Stomach (tissue), 9 donors: ENCODE measurements around the gene SP100. TPM values are rescaled to one million over a fixed set of nuclear protein-coding genes. Genes with fewer than 3 reads are reported as not detected.

ENCODE experiments used
- DNase-seq, 2 donors: peaks; one replicate each; pipeline versions ENCODE4 v3.0.0 to v3.0.0-alpha.2; 2013 to 2019
- H3K27ac ChIP-seq, 5 donors: fragments of 200-600 bp in 4 of 5; sonication (generic) in 4 of 5; one replicate each; pipeline ENCODE4 v1.5.1; 2013 to 2019; ENCODE audit warnings: mild to moderate bottlenecking in 1 of 5, moderate library complexity in 1 of 5
- H3K27me3 ChIP-seq, 3 donors: fragments of 200-600 bp; sonication (generic); one replicate each; pipeline ENCODE4 v1.5.1; 2017 to 2019; ENCODE audit warnings: mixed run types in 1 of 3
- H3K36me3 ChIP-seq, 4 donors: fragments of 200-600 bp; sonication (generic); 1 replicate in 3 of 4; 2 replicates in 1 of 4; pipeline ENCODE4 v1.5.1; 2016 to 2019
- H3K4me1 ChIP-seq, 4 donors: fragments of 200-600 bp; sonication (generic); one replicate each; pipeline ENCODE4 v1.5.1; 2016 to 2019
- H3K4me3 ChIP-seq, 4 donors: fragments of 200-600 bp; sonication (generic) in 3 of 4; one replicate each; pipeline ENCODE4 v1.5.1; 2016 to 2019; ENCODE audit warnings: mild to moderate bottlenecking in 1 of 4
- H3K9me3 ChIP-seq, 4 donors: fragments of 200-600 bp; sonication (generic); one replicate each; pipeline ENCODE4 v1.5.1; 2016 to 2019
- EP300 ChIP-seq: sonication (generic); formaldehyde crosslinking; IDR thresholded peaks from one replicate; pipeline ENCODE4 v1.6.1; 2017; ENCODE audit warnings: antibody characterized with exemption
- POLR2A ChIP-seq, 4 donors: fragments of 450-650 bp; IDR thresholded peaks; one replicate each; pipeline ENCODE4 v1.6.1; 2016; ENCODE audit warnings: antibody characterized with exemption in 4 of 4, control low read depth in 2 of 4, mild to moderate bottlenecking in 1 of 4, moderate library complexity in 1 of 4
- POLR2AphosphoS5 ChIP-seq, 3 donors: sonication (generic); formaldehyde crosslinking; IDR thresholded peaks; one replicate each; pipeline ENCODE4 v1.6.1; 2016; ENCODE audit warnings: antibody characterized with exemption in 3 of 3
- WGBS, 5 donors: extraction: QIAGEN DNeasy Blood & Tissue Kit in 3 of 5; methylation state at CpG; one replicate each; pipeline versions ENCODE4 v1.1.5 to v1.1.7; 2013 to 2018; 5-methylcytosine and 5-hydroxymethylcytosine counted together
- intact Hi-C: fragments of 100-400 bp; cut with DNase I; formaldehyde crosslinking; loops from one replicate; pipeline ENCODE4 v1.15.1; 2023; ENCODE audit warnings: low total_unique reads
- polyA plus RNA-seq, 3 donors: library from polyadenylated mRNA; stranded (reverse); fragments of 200-250 nt; gene quantifications; one replicate each; pipeline ENCODE4 v1.2.3, GENCODE V29; 2013
- total RNA-seq, 5 donors: library from RNA; depleted of rRNA; stranded (reverse); fragments of >200 nt; gene quantifications; one replicate each; pipeline versions ENCODE4 v1.1.0 to v1.2.3, GENCODE V29; 2014 to 2016
- TF ChIP-seq, protein P1 (sequence below), 7 experiments: fragments of 450-650 bp in 4 of 7; fragments of 200-600 bp in 3 of 7; sonication (generic) in 3 of 7; IDR thresholded peaks; one replicate each; pipeline ENCODE4 v1.5.1; 2016 to 2019; ENCODE audit warnings: antibody characterized with exemption in 7 of 7, control low read depth in 2 of 7, mild to moderate bottlenecking in 1 of 7
- donor health status: healthy with polysubstance abuse.
- donor health status: Bipolar disorder and iron deficiency.
- donor health status: healthy.

SP100 gene
- total and polyA plus RNA-seq, 8 donors, result 11.0 to 168 (median 67.6) TPM

- 76 to 82% (median 78%) methylated on average over 5 of the region's 5 CpGs for WGBS, 5 donors
- H3K4me3 ChIP-seq, result no peak overlapping the region
- no peak overlapping the region for H3K27ac ChIP-seq
- H3K9me3 ChIP-seq, result no peaks in the 10 kb centered on the region
- TF ChIP-seq POLR2AphosphoS5 (IDR thresholded peaks at IDR 0.05) (no peak), EP300 (no peak), POLR2A (IDR thresholded peaks at IDR 0.05) (no peak)
- TF ChIP-seq, protein P1, sequence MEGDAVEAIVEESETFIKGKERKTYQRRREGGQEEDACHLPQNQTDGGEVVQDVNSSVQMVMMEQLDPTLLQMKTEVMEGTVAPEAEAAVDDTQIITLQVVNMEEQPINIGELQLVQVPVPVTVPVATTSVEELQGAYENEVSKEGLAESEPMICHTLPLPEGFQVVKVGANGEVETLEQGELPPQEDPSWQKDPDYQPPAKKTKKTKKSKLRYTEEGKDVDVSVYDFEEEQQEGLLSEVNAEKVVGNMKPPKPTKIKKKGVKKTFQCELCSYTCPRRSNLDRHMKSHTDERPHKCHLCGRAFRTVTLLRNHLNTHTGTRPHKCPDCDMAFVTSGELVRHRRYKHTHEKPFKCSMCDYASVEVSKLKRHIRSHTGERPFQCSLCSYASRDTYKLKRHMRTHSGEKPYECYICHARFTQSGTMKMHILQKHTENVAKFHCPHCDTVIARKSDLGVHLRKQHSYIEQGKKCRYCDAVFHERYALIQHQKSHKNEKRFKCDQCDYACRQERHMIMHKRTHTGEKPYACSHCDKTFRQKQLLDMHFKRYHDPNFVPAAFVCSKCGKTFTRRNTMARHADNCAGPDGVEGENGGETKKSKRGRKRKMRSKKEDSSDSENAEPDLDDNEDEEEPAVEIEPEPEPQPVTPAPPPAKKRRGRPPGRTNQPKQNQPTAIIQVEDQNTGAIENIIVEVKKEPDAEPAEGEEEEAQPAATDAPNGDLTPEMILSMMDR (IDR thresholded peaks at IDR 0.05), result no peak
- no peaks in the 10 kb centered on the region for H3K27me3 ChIP-seq
- intact Hi-C loops, result no loop called here
- DNase-seq, result no peak
- no peaks in the 10 kb centered on the region for H3K36me3 ChIP-seq
- H3K4me1 ChIP-seq, result no peaks in the 10 kb centered on the region
These were observed 166.9 kb downstream of the SP100 start for GRCh38 chr2:230582851-230583283.

DNA sequence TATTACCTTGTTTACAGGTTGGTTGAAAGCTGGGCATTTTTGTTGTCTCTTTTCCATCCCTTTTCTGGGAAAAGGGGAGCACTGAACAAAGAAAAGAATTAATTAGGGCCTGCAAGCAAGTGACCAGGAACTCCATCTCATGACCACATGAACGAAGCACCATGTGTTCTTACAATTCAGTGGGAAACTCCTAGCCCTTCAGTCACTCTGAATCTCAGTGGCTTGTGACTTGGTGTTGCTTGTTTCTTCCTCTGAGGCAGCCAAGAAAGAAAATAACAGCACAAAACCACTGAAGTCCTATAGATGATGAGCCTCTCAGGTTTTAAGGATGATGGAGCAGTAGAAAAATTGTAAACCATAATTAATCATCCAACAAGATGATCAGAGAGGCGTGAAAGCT is 167.6 kb downstream of the SP100 start:
- no peaks in the 10 kb centered on the region for H3K27me3 ChIP-seq
- H3K4me3 ChIP-seq, result no peak overlapping the region
- intact Hi-C loops, result no loop called here
- H3K27ac ChIP-seq, result no peak overlapping the region
- no peaks in the 10 kb centered on the region for H3K9me3 ChIP-seq
- no peaks in the 10 kb centered on the region for H3K36me3 ChIP-seq
- no peak for DNase-seq
- no peaks in the 10 kb centered on the region for H3K4me1 ChIP-seq
- WGBS, 5 donors, result 65 to 80% (median 77%) methylated on average over 2 of the region's 2 CpGs
- TF ChIP-seq POLR2A (IDR thresholded peaks at IDR 0.05) (no peak), EP300 (no peak), POLR2AphosphoS5 (IDR thresholded peaks at IDR 0.05) (no peak)
- TF ChIP-seq, protein P1 (IDR thresholded peaks at IDR 0.05), result no peak

- no peak for TF ChIP-seq EP300
- TF ChIP-seq POLR2A (IDR thresholded peaks at IDR 0.05), result no peak
- TF ChIP-seq, protein P1 (IDR thresholded peaks at IDR 0.05), result no peak
- TF ChIP-seq POLR2AphosphoS5 (IDR thresholded peaks at IDR 0.05), result no peak
- intact Hi-C loops, result no loop called here
These were observed 170.5 kb downstream of the SP100 start for GRCh38 chr2:230586328-230586982.

DNA sequence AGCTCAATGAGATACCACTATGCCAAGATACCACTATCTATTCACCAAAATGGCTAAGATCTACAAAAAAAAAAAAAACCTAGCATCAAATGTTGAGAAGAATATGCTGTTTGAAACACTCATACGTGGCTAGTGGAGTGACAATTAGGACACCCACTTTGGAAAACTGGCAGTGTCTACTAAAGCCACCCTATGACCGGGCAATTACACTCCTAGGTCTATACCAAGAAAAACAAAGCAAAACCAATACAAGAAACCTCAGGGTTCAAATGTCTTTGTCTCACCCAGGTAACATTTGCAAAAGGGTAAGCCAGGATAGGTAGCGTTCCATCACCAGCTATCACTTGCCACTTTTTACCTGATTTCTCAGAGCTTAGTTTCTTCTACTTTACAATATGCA is 173.0 kb downstream of the SP100 start:
- 80 to 92% (median 89%) methylated on average over 3 of the region's 3 CpGs for whole genome bisulfite sequencing, 5 donors
- no peak for DNase-seq
- TF ChIP-seq EP300 (no peak), POLR2AphosphoS5 (IDR thresholded peaks at IDR 0.05) (no peak), POLR2A (IDR thresholded peaks at IDR 0.05) (no peak)
- TF ChIP-seq, protein P1 (IDR thresholded peaks at IDR 0.05), result no peak
- intact Hi-C loops, result no loop called here
- Histone ChIP-seq H3K27me3 (peaks cover 0 to 3% (median 0%) of the 10 kb centered on the region in 3 donors), H3K36me3 (no peaks in the 10 kb centered on the region), H3K9me3 (no peaks in the 10 kb centered on the region), H3K27ac (no peak overlapping the region), H3K4me3 (no peak overlapping the region), H3K4me1 (no peaks in the 10 kb centered on the region)

More at GRCh38 chr2:230586328-230586982, 170.5 kb downstream of the SP100 start:
- DNase-seq, result peak in 1 of 2 donors; percentile 19
- no peaks in the 10 kb centered on the region for H3K36me3 ChIP-seq
- H3K27ac ChIP-seq, result no peak overlapping the region
- H3K4me1 ChIP-seq, result no peaks in the 10 kb centered on the region
- whole genome bisulfite sequencing, 5 donors, result 62 to 75% (median 73%) methylated on average over 2 of the region's 2 CpGs
- no peaks in the 10 kb centered on the region for H3K27me3 ChIP-seq
- H3K9me3 ChIP-seq, result no peaks in the 10 kb centered on the region
- no peak overlapping the region for H3K4me3 ChIP-seq
